VCaP (cell line): ENCODE results near the gene HDAC10.
"Not testable (repeated sequence)": the region's sequence is repeated elsewhere in the genome, so short reads cannot be mapped to it uniquely, and the experiment has no call there.

Source experiments
- H3K27ac ChIP-seq: fragments of 450-650 bp; 2 replicates; pipeline ENCODE4 v1.5.1; 2017
- TF ChIP-seq, protein P1 (sequence below): fragments of 450-650 bp; conservative IDR thresholded peaks from 2 replicates; pipeline ENCODE4 v1.5.1; 2017; ENCODE audit warnings: mild to moderate bottlenecking, moderate library complexity

HDAC10 gene

GRCh38 chr22:50209893-50210292 lies 41.2 kb downstream of the HDAC10 start:
- TF ChIP-seq, protein P1, sequence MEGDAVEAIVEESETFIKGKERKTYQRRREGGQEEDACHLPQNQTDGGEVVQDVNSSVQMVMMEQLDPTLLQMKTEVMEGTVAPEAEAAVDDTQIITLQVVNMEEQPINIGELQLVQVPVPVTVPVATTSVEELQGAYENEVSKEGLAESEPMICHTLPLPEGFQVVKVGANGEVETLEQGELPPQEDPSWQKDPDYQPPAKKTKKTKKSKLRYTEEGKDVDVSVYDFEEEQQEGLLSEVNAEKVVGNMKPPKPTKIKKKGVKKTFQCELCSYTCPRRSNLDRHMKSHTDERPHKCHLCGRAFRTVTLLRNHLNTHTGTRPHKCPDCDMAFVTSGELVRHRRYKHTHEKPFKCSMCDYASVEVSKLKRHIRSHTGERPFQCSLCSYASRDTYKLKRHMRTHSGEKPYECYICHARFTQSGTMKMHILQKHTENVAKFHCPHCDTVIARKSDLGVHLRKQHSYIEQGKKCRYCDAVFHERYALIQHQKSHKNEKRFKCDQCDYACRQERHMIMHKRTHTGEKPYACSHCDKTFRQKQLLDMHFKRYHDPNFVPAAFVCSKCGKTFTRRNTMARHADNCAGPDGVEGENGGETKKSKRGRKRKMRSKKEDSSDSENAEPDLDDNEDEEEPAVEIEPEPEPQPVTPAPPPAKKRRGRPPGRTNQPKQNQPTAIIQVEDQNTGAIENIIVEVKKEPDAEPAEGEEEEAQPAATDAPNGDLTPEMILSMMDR = peak; percentile 82

GRCh38 chr22:50208939-50209892 lies 41.8 kb downstream of the HDAC10 start:
- H3K27ac ChIP-seq = no peak overlapping the region

More at GRCh38 chr22:50209893-50210292, 41.2 kb downstream of the HDAC10 start:
- H3K27ac ChIP-seq = no peak overlapping the region

GRCh38 chr22:50208430-50208938 lies 42.6 kb downstream of the HDAC10 start:
- no peak overlapping the region for H3K27ac ChIP-seq
- TF ChIP-seq, protein P1 = no peak

More at GRCh38 chr22:50208939-50209892, 41.8 kb downstream of the HDAC10 start:
- TF ChIP-seq, protein P1 = no peak

- TF ChIP-seq, protein P1 = no peak
- H3K27ac ChIP-seq = no peak overlapping the region
These were observed 43.5 kb downstream of the HDAC10 start for GRCh38 chr22:50207383-50208140.

DNA sequence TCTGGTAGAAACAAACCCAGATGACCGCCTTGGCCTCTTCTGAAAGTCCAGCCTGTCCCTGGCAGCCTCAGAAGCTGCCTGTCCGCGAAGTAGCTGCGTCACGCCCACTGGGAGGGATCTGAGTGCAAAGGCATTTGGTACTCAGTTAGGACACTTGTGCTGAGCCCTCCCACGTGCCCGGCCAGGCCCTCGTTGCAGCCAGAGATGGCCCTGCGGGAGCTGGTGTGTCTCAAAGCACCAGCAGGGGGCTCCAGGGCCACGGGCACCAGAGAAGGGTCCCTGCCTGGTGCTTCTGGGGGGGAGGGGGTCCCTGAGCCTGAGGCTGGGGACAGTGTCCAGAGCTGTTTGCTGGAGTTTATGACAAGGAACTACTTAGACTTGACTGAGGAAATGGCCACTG lies 44.5 kb downstream of the HDAC10 start:
- TF ChIP-seq, protein P1 = peak; percentile 55
- H3K27ac ChIP-seq = no peak overlapping the region

GRCh38 chr22:50205781-50206569 lies 45.1 kb downstream of the HDAC10 start:
- H3K27ac ChIP-seq = no peak overlapping the region
- TF ChIP-seq, protein P1 = no peak

- not testable (repeated sequence) for H3K27ac ChIP-seq
These were observed 46.1 kb downstream of the HDAC10 start for GRCh38 chr22:50204998-50205397.
